ENCODE measurements around the gene SHOX. TPM values are rescaled to one million over a fixed set of nuclear protein-coding genes. Genes with fewer than 3 reads are reported as not detected.
"Not testable (repeated sequence)": the region's sequence is repeated elsewhere in the genome, so short reads cannot be mapped to it uniquely, and the experiment has no call there.

SHOX gene
- total RNA-seq, 2 donors from 2014 or later = not detected

GRCh38 chrX:586351-586750, 44.2 kb upstream of the SHOX start:
- H3K9me3 ChIP-seq = no peaks in the 10 kb centered on the region
- H3K27ac ChIP-seq = no peak overlapping the region
- 88% methylated on average over 8 of the region's 8 CpGs for WGBS
- H3K27me3 ChIP-seq (replicated peaks; ENCODE audit: insufficient read depth) = no peaks in the 10 kb centered on the region
- intact Hi-C loops (cut with DNase I) = no loop called here
- DNase-seq (ENCODE audit: low spot score) = peak; percentile 1
- TF ChIP-seq POLR2A (IDR thresholded peaks at IDR 0.05) = no peak
- no peak for TF ChIP-seq CTCF (IDR thresholded peaks at IDR 0.05)
- no peak for TF ChIP-seq POLR2AphosphoS5 (IDR thresholded peaks at IDR 0.05)
- H3K4me1 ChIP-seq (replicated peaks) = no peaks in the 10 kb centered on the region
- no peaks in the 10 kb centered on the region for H3K36me3 ChIP-seq
- no peak overlapping the region for H3K4me3 ChIP-seq

GRCh38 chrX:589261-589660, 41.3 kb upstream of the SHOX start:
- intact Hi-C loops (cut with DNase I); H3K36me3 ChIP-seq; H3K9me3 ChIP-seq; H3K27ac ChIP-seq; H3K4me3 ChIP-seq; H3K4me1 ChIP-seq (replicated peaks); H3K27me3 ChIP-seq (replicated peaks; ENCODE audit: insufficient read depth): not testable (repeated sequence)
- WGBS = 81% methylated on average over 20 of the region's 20 CpGs
- DNase-seq (ENCODE audit: low spot score) = peak; percentile 2

- WGBS = 62% methylated on average over 24 of the region's 24 CpGs
- H3K36me3 ChIP-seq = no peaks in the 10 kb centered on the region
- DNase-seq (ENCODE audit: low spot score) = peak; percentile 2
- H3K4me1 ChIP-seq (replicated peaks) = no peaks in the 10 kb centered on the region
- H3K4me3 ChIP-seq = no peak overlapping the region
- no peaks in the 10 kb centered on the region for H3K27me3 ChIP-seq (replicated peaks; ENCODE audit: insufficient read depth)
- intact Hi-C loops (cut with DNase I) = no loop called here
- no peaks in the 10 kb centered on the region for H3K9me3 ChIP-seq
- no peak for TF ChIP-seq POLR2A (IDR thresholded peaks at IDR 0.05)
- TF ChIP-seq POLR2AphosphoS5 (IDR thresholded peaks at IDR 0.05) = no peak
- TF ChIP-seq CTCF (IDR thresholded peaks at IDR 0.05) = no peak
- H3K27ac ChIP-seq = no peak overlapping the region
Observed at GRCh38 chrX:590693-591404, 39.7 kb upstream of the SHOX start.

- no peaks in the 10 kb centered on the region for H3K9me3 ChIP-seq
- WGBS = 40% methylated on average over 18 of the region's 18 CpGs
Observed at GRCh38 chrX:599837-600715, 30.5 kb upstream of the SHOX start.

GRCh38 chrX:603029-603428, 27.6 kb upstream of the SHOX start:
- H3K4me3 ChIP-seq; DNase-seq (ENCODE audit: low spot score); intact Hi-C loops (cut with DNase I); H3K4me1 ChIP-seq (replicated peaks); H3K27ac ChIP-seq; H3K36me3 ChIP-seq; H3K27me3 ChIP-seq (replicated peaks; ENCODE audit: insufficient read depth); H3K9me3 ChIP-seq: not testable (repeated sequence)
- 93% methylated on average over 9 of the region's 9 CpGs for WGBS

More at GRCh38 chrX:599837-600715, 30.5 kb upstream of the SHOX start:
- intact Hi-C loops (cut with DNase I) = no loop called here
- Histone ChIP-seq H3K27me3 (replicated peaks; ENCODE audit: insufficient read depth) (no peaks in the 10 kb centered on the region), H3K36me3 (no peaks in the 10 kb centered on the region), H3K27ac (no peak overlapping the region), H3K4me1 (replicated peaks) (no peaks in the 10 kb centered on the region), H3K4me3 (no peak overlapping the region)
- no peak for DNase-seq (ENCODE audit: low spot score)
- no peak for TF ChIP-seq CTCF (IDR thresholded peaks at IDR 0.05)
- TF ChIP-seq POLR2A (IDR thresholded peaks at IDR 0.05) = no peak
- TF ChIP-seq POLR2AphosphoS5 (IDR thresholded peaks at IDR 0.05) = no peak

GRCh38 chrX:604616-605015, 26.0 kb upstream of the SHOX start:
- H3K27me3 ChIP-seq (replicated peaks; ENCODE audit: insufficient read depth); H3K4me1 ChIP-seq (replicated peaks); intact Hi-C loops (cut with DNase I); H3K36me3 ChIP-seq; H3K27ac ChIP-seq; H3K9me3 ChIP-seq; H3K4me3 ChIP-seq; DNase-seq (ENCODE audit: low spot score): not testable (repeated sequence)

- H3K27me3 ChIP-seq (replicated peaks; ENCODE audit: insufficient read depth); H3K27ac ChIP-seq; H3K4me1 ChIP-seq (replicated peaks); DNase-seq (ENCODE audit: low spot score); H3K36me3 ChIP-seq; H3K4me3 ChIP-seq; intact Hi-C loops (cut with DNase I); H3K9me3 ChIP-seq: not testable (repeated sequence)
- WGBS = 81% methylated on average over 2 of the region's 3 CpGs
Observed at GRCh38 chrX:608088-608487, 22.5 kb upstream of the SHOX start.

All from prostate gland (tissue), 2 donors.